KMS-11 (cell line): ENCODE data around the gene PITX1.

Experiments
- H2AFZ ChIP-seq: fragments of 200-600 bp; sonication (generic); 2 replicates; pipeline ENCODE4 v1.6.1; 2016; ENCODE audit warnings: antibody characterized with exemption, mixed run types, low read depth
- H3K27ac ChIP-seq: fragments of 200-600 bp; sonication (generic); 2 replicates; pipeline ENCODE4 v1.6.1; 2016; ENCODE audit warnings: mild to moderate bottlenecking, mixed run types
- H3K27me3 ChIP-seq: fragments of 200-600 bp; sonication (generic); 2 replicates; pipeline ENCODE4 v1.6.1; 2017; ENCODE audit warnings: mild to moderate bottlenecking, low read depth, mixed run types, moderate library complexity; ENCODE audit not compliant: insufficient read depth
- H3K36me3 ChIP-seq: fragments of 200-600 bp; sonication (generic); 2 replicates; pipeline ENCODE4 v1.6.1; 2017; ENCODE audit warnings: mild to moderate bottlenecking, mixed run types; ENCODE audit not compliant: insufficient read depth
- H3K4me1 ChIP-seq: fragments of 200-600 bp; sonication (generic); 2 replicates; pipeline ENCODE4 v1.6.1; 2016; ENCODE audit warnings: mild to moderate bottlenecking, low read depth, mixed run types; ENCODE audit not compliant: poor library complexity, severe bottlenecking
- H3K4me2 ChIP-seq: fragments of 200-600 bp; sonication (generic); 2 replicates; pipeline ENCODE4 v1.7.0; 2016; ENCODE audit warnings: mild to moderate bottlenecking, mixed run types
- H3K4me3 ChIP-seq: fragments of 200-600 bp; sonication (generic); IDR thresholded peaks from 2 replicates; pipeline ENCODE4 v1.6.1; 2017; ENCODE audit warnings: low read depth, low read length, mixed read lengths; ENCODE audit not compliant: insufficient read depth
- H3K79me2 ChIP-seq: fragments of 200-600 bp; sonication (generic); 2 replicates; pipeline ENCODE4 v1.6.1; 2016; ENCODE audit warnings: low read depth, mixed run types; ENCODE audit not compliant: insufficient read depth
- H3K9ac ChIP-seq: fragments of 200-600 bp; sonication (generic); 2 replicates; pipeline ENCODE4 v1.6.1; 2016; ENCODE audit warnings: mild to moderate bottlenecking, mixed run types
- H4K20me1 ChIP-seq: fragments of 200-600 bp; sonication (generic); 2 replicates; pipeline ENCODE4 v1.6.1; 2016; ENCODE audit warnings: mild to moderate bottlenecking, mixed run types; ENCODE audit not compliant: insufficient read depth
- CTCF ChIP-seq: fragments of 200-600 bp; sonication (generic); conservative IDR thresholded peaks from 2 replicates; pipeline ENCODE4 v1.6.1; 2017; ENCODE audit warnings: low read depth, mild to moderate bottlenecking, antibody characterized with exemption, low read length, moderate library complexity, mixed read lengths

The PITX1 gene

GRCh38 chr5:135046661-135047346, 12.8 kb upstream of the PITX1 start:
- Histone ChIP-seq H3K9ac (no peak overlapping the region), H3K27me3 (no peaks in the 10 kb centered on the region), H2AFZ (no peak overlapping the region), H3K4me1 (no peaks in the 10 kb centered on the region), H3K79me2 (no peaks in the 10 kb centered on the region), H3K4me3 (no peak overlapping the region), H4K20me1 (no peaks in the 10 kb centered on the region), H3K36me3 (no peaks in the 10 kb centered on the region), H3K27ac (no peak overlapping the region), H3K4me2 (no peak overlapping the region)
- TF ChIP-seq CTCF = no peak

GRCh38 chr5:135045488-135045887, 11.5 kb upstream of the PITX1 start:
- Histone ChIP-seq H3K36me3 (no peaks in the 10 kb centered on the region), H3K4me1 (no peaks in the 10 kb centered on the region), H3K4me3 (no peak overlapping the region), H3K9ac (no peak overlapping the region), H4K20me1 (no peaks in the 10 kb centered on the region), H3K79me2 (no peaks in the 10 kb centered on the region), H3K27ac (no peak overlapping the region), H2AFZ (no peak overlapping the region), H3K4me2 (no peak overlapping the region), H3K27me3 (no peaks in the 10 kb centered on the region)
- TF ChIP-seq CTCF = no peak

GRCh38 chr5:135042595-135042994, 8.6 kb upstream of the PITX1 start:
- H4K20me1 ChIP-seq = no peaks in the 10 kb centered on the region
- no peak overlapping the region for H3K9ac ChIP-seq
- H2AFZ ChIP-seq = no peak overlapping the region
- no peaks in the 10 kb centered on the region for H3K79me2 ChIP-seq
- no peaks in the 10 kb centered on the region for H3K27me3 ChIP-seq
- no peaks in the 10 kb centered on the region for H3K36me3 ChIP-seq
- TF ChIP-seq CTCF = no peak
- H3K27ac ChIP-seq = no peak overlapping the region
- no peaks in the 10 kb centered on the region for H3K4me1 ChIP-seq
- H3K4me2 ChIP-seq = no peak overlapping the region
- no peak overlapping the region for H3K4me3 ChIP-seq

- Histone ChIP-seq H3K4me3 (no peak overlapping the region), H4K20me1 (no peaks in the 10 kb centered on the region), H3K27ac (no peak overlapping the region), H3K4me2 (no peak overlapping the region), H3K36me3 (no peaks in the 10 kb centered on the region), H3K79me2 (no peaks in the 10 kb centered on the region), H3K27me3 (no peaks in the 10 kb centered on the region), H2AFZ (no peak overlapping the region), H3K9ac (no peak overlapping the region), H3K4me1 (no peaks in the 10 kb centered on the region)
- no peak for TF ChIP-seq CTCF
Measured at GRCh38 chr5:135041726-135042125, 7.7 kb upstream of the PITX1 start.
